ENCODE data around the gene WWC1. TPM values are rescaled to one million over a fixed set of nuclear protein-coding genes. Genes with fewer than 3 reads are reported as not detected.

The WWC1 gene
- total RNA-seq, 3 donors from 2014 or later = 14.7 to 37.0 (median 17.2) TPM

GRCh38 chr5:168455201-168455600 lies 163.8 kb downstream of the WWC1 start:
- H3K4me1 ChIP-seq (ENCODE audit: low read depth) = no peaks in the 10 kb centered on the region
- DNase-seq = no peak
- no peaks in the 10 kb centered on the region for H3K36me3 ChIP-seq (ENCODE audit: low read depth)
- intact Hi-C loops (cut with DNase I, micrococcal nuclease) = no loop called here
- H3K9me3 ChIP-seq = no peaks in the 10 kb centered on the region
- ATAC-seq = no peak
- TF ChIP-seq, protein P1, sequence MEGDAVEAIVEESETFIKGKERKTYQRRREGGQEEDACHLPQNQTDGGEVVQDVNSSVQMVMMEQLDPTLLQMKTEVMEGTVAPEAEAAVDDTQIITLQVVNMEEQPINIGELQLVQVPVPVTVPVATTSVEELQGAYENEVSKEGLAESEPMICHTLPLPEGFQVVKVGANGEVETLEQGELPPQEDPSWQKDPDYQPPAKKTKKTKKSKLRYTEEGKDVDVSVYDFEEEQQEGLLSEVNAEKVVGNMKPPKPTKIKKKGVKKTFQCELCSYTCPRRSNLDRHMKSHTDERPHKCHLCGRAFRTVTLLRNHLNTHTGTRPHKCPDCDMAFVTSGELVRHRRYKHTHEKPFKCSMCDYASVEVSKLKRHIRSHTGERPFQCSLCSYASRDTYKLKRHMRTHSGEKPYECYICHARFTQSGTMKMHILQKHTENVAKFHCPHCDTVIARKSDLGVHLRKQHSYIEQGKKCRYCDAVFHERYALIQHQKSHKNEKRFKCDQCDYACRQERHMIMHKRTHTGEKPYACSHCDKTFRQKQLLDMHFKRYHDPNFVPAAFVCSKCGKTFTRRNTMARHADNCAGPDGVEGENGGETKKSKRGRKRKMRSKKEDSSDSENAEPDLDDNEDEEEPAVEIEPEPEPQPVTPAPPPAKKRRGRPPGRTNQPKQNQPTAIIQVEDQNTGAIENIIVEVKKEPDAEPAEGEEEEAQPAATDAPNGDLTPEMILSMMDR (IDR thresholded peaks at IDR 0.05) = no peak
- no peak overlapping the region for H3K4me3 ChIP-seq

- Histone ChIP-seq H3K9me3 (no peaks in the 10 kb centered on the region), H3K4me1 (ENCODE audit: low read depth) (no peaks in the 10 kb centered on the region), H3K4me3 (no peak overlapping the region), H3K36me3 (ENCODE audit: low read depth) (no peaks in the 10 kb centered on the region)
- intact Hi-C loops (cut with DNase I, micrococcal nuclease) = no loop called here
- DNase-seq (no peak), ATAC-seq (no peak)
- TF ChIP-seq, protein P1 (IDR thresholded peaks at IDR 0.05) = no peak
These were observed 166.1 kb downstream of the WWC1 start for GRCh38 chr5:168457542-168457941.

DNA sequence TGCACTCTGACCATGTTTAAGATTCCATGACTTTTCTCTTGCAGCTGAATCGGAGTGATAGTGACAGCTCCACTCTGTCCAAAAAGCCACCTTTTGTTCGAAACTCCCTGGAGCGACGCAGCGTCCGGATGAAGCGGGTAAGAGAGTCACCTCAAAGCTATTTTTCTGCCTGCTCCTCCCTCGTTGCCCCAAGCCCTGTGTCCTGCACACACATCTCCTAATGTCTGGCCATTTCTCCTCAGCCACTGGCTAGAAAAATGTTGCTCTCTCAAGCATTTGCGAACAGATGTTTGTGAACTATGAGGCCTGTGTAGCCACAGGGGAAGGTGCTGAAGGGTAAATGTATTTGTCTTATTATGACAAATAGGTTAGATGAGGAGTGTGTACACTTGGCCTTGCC lies 169.2 kb downstream of the WWC1 start:
- no peaks in the 10 kb centered on the region for H3K9me3 ChIP-seq
- no peak overlapping the region for H3K4me3 ChIP-seq
- intact Hi-C loops (cut with DNase I, micrococcal nuclease) = no loop called here
- no peaks in the 10 kb centered on the region for H3K4me1 ChIP-seq (ENCODE audit: low read depth)
- TF ChIP-seq, protein P1 (IDR thresholded peaks at IDR 0.05) = no peak
- H3K36me3 ChIP-seq (ENCODE audit: low read depth) = no peaks in the 10 kb centered on the region
- DNase-seq (no peak), ATAC-seq (no peak)

- Histone ChIP-seq H3K36me3 (ENCODE audit: low read depth) (no peaks in the 10 kb centered on the region), H3K4me1 (ENCODE audit: low read depth) (no peaks in the 10 kb centered on the region), H3K9me3 (no peaks in the 10 kb centered on the region), H3K4me3 (no peak overlapping the region)
- TF ChIP-seq, protein P1 (IDR thresholded peaks at IDR 0.05) = no peak
- ATAC-seq = no peak
- DNase-seq = no peak
- intact Hi-C loops (cut with DNase I, micrococcal nuclease) = no loop called here
These were observed 171.6 kb downstream of the WWC1 start for GRCh38 chr5:168463081-168463480.

DNA sequence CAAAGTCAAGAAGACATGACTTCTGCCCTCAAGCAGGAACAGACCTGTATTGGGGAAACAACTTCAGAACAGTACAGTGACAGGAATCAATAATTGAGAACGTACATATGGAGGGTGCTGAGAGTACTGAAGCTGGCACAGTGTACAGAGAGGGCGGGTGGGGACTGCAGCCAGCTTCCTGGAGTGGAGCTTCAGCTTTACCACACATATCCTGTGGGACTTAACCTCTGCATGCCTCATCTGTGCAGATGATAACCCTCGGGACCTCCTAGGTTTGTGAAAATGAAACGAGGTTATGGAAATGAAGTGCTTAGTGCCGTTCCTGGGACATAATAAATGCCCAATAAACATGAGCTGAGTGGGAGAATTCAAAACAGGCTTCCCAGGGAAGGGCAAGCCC lies 172.8 kb downstream of the WWC1 start:
- Histone ChIP-seq H3K36me3 (ENCODE audit: low read depth) (no peaks in the 10 kb centered on the region), H3K9me3 (no peaks in the 10 kb centered on the region), H3K4me3 (no peak overlapping the region), H3K4me1 (ENCODE audit: low read depth) (no peaks in the 10 kb centered on the region)
- ATAC-seq (no peak), DNase-seq (no peak)
- TF ChIP-seq, protein P1 (IDR thresholded peaks at IDR 0.05) = no peak
- intact Hi-C loops (cut with DNase I, micrococcal nuclease) = no loop called here

- no peak for ATAC-seq
- Histone ChIP-seq H3K4me1 (ENCODE audit: low read depth) (no peaks in the 10 kb centered on the region), H3K36me3 (ENCODE audit: low read depth) (no peaks in the 10 kb centered on the region), H3K9me3 (no peaks in the 10 kb centered on the region), H3K4me3 (no peak overlapping the region)
- intact Hi-C loops (cut with DNase I, micrococcal nuclease) = no loop called here
- TF ChIP-seq, protein P1 (IDR thresholded peaks at IDR 0.05) = no peak
- no peak for DNase-seq
These were observed 173.2 kb downstream of the WWC1 start for GRCh38 chr5:168464641-168465040.
